SK-N-SH treated with all-trans-retinoic acid at 6 μM for 48 hours (cell line): Measurements from ENCODE around the gene KIRREL3.
A peak's percentile ranks its signal among the peaks of the same experiment; 100 is the strongest.

ENCODE experiments used
- ATAC-seq: fragments of 200-7000 bp; cut with Tn5 transposase; 3 replicates; pipeline ENCODE4 v1.9.1; 2020; ENCODE audit warnings: mild to moderate bottlenecking, moderate library complexity
- ARNTL ChIP-seq: fragments of 450-650 bp; formaldehyde crosslinking; IDR thresholded peaks from 2 replicates; pipeline ENCODE4 v1.5.0; 2020; ENCODE audit warnings: low read depth, mild to moderate bottlenecking, moderate library complexity, borderline replicate concordance
- CSDC2 ChIP-seq: fragments of 250-450 bp; sonication (Bioruptor Pico); IDR thresholded peaks from 2 replicates; pipeline ENCODE4 v1.5.0; 2020; ENCODE audit warnings: mild to moderate bottlenecking, moderate library complexity
- GLIS3 ChIP-seq: fragments of 250-450 bp; sonication (Bioruptor Pico); IDR thresholded peaks from 2 replicates; pipeline ENCODE4 v1.5.0; 2020; ENCODE audit warnings: mild to moderate bottlenecking, moderate library complexity
- ISL1 ChIP-seq: fragments of 250-450 bp; sonication (Bioruptor Pico); IDR thresholded peaks from 2 replicates; pipeline ENCODE4 v2.1.2; 2022; ENCODE audit warnings: mild to moderate bottlenecking, moderate library complexity
- OSR1 ChIP-seq: fragments of 250-450 bp; sonication (Bioruptor Pico); IDR thresholded peaks from 2 replicates; pipeline ENCODE4 v1.8.0; 2022; ENCODE audit warnings: moderate library complexity, mild to moderate bottlenecking, inconsistent platforms
- PPARA ChIP-seq: fragments of 250-450 bp; sonication (Bioruptor Pico); IDR thresholded peaks from 2 replicates; pipeline ENCODE4 v1.5.0; 2020; ENCODE audit warnings: mild to moderate bottlenecking, borderline replicate concordance
- RARB ChIP-seq: fragments of 250-450 bp; sonication (Bioruptor Pico); IDR thresholded peaks from 2 replicates; pipeline ENCODE4 v1.8.0; 2021; ENCODE audit warnings: mild to moderate bottlenecking, moderate library complexity
- SNAI2 ChIP-seq: fragments of 250-450 bp; sonication (Bioruptor Pico); IDR thresholded peaks from 2 replicates; pipeline ENCODE4 v1.5.0; 2020; ENCODE audit warnings: mild to moderate bottlenecking, moderate library complexity
- TCF4 ChIP-seq: fragments of 250-450 bp; sonication (Bioruptor Pico); IDR thresholded peaks from 2 replicates; pipeline ENCODE4 v1.8.0; 2021; ENCODE audit warnings: mild to moderate bottlenecking, moderate library complexity, borderline replicate concordance
- ZC3H10 ChIP-seq: fragments of 250-450 bp; sonication (Bioruptor Pico); IDR thresholded peaks from 2 replicates; pipeline ENCODE4 v1.5.1; 2021; ENCODE audit warnings: mild to moderate bottlenecking, moderate library complexity
- ZFP3 ChIP-seq: fragments of 250-450 bp; sonication (Bioruptor Pico); IDR thresholded peaks from 2 replicates; pipeline ENCODE4 v1.5.0; 2020; ENCODE audit warnings: mild to moderate bottlenecking, moderate library complexity
- ZFP30 ChIP-seq: fragments of 450-650 bp; formaldehyde crosslinking; IDR thresholded peaks from 2 replicates; pipeline ENCODE4 v1.5.0; 2022; ENCODE audit warnings: mild to moderate bottlenecking, moderate library complexity
- ZNF565 ChIP-seq: fragments of 450-650 bp; formaldehyde crosslinking; conservative IDR thresholded peaks from 2 replicates; pipeline ENCODE4 v1.5.0; 2020; ENCODE audit warnings: low read depth, mild to moderate bottlenecking, moderate library complexity
- ZNF70 ChIP-seq: fragments of 450-650 bp; formaldehyde crosslinking; IDR thresholded peaks from 2 replicates; pipeline ENCODE4 v1.5.0; 2020; ENCODE audit warnings: mild to moderate bottlenecking, moderate library complexity
- ZNF8 ChIP-seq: fragments of 450-650 bp; formaldehyde crosslinking; IDR thresholded peaks from 2 replicates; pipeline ENCODE4 v1.5.0; 2020; ENCODE audit warnings: mild to moderate bottlenecking, moderate library complexity
- TF ChIP-seq, protein P1 (sequence below): fragments of 250-450 bp; sonication (Bioruptor Pico); IDR thresholded peaks from 2 replicates; pipeline ENCODE4 v1.5.0; 2020; ENCODE audit warnings: mild to moderate bottlenecking, moderate library complexity
- TF ChIP-seq, protein P2 (sequence below): fragments of 250-450 bp; sonication (Bioruptor Pico); IDR thresholded peaks from 2 replicates; pipeline ENCODE4 v1.8.0; 2020; ENCODE audit warnings: mild to moderate bottlenecking, moderate library complexity, borderline replicate concordance
- TF ChIP-seq, protein P3 (sequence below): fragments of 250-450 bp; sonication (Bioruptor Pico); IDR thresholded peaks from 2 replicates; pipeline ENCODE4 v1.5.1; 2020; ENCODE audit warnings: low read depth, mild to moderate bottlenecking, moderate library complexity
- TF ChIP-seq, protein P4 (sequence below): fragments of 250-450 bp; sonication (Bioruptor Pico); IDR thresholded peaks from 2 replicates; pipeline ENCODE4 v1.5.1; 2021; ENCODE audit warnings: mild to moderate bottlenecking, moderate library complexity
- TF ChIP-seq, protein P5 (sequence below): fragments of 250-450 bp; sonication (Bioruptor Pico); IDR thresholded peaks from 2 replicates; pipeline ENCODE4 v1.8.0; 2021; ENCODE audit warnings: low read depth, mild to moderate bottlenecking, moderate library complexity, borderline replicate concordance

The KIRREL3 gene

DNA sequence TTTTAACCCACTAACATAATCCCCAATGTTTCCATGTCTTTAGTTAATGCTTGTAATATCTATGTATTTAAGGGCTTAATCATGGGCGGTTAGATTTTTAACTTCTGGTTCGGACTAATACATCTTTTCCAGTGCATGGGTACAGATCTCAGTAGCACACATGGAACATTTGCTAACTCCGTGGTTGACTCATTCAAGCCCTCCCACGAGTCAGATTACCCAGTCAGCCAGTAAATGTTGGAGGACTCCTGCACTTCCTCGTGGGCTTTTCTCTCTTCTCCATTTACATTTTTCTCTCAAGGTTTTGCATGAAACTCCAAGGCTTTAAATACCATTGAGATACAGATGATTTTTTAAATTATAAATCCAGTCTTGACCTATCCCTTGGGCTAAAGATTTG, 331.2 kb downstream of the KIRREL3 start:
- peak; percentile 35; the same call in 1 of the 3 replicates for ATAC-seq
- TF ChIP-seq ZFP3 (CRISPR knock-in tag) (no peak), ZFP30 (no peak), ISL1 (CRISPR knock-in tag) (no peak), ZC3H10 (CRISPR knock-in tag) (no peak)
- TF ChIP-seq, protein P1, sequence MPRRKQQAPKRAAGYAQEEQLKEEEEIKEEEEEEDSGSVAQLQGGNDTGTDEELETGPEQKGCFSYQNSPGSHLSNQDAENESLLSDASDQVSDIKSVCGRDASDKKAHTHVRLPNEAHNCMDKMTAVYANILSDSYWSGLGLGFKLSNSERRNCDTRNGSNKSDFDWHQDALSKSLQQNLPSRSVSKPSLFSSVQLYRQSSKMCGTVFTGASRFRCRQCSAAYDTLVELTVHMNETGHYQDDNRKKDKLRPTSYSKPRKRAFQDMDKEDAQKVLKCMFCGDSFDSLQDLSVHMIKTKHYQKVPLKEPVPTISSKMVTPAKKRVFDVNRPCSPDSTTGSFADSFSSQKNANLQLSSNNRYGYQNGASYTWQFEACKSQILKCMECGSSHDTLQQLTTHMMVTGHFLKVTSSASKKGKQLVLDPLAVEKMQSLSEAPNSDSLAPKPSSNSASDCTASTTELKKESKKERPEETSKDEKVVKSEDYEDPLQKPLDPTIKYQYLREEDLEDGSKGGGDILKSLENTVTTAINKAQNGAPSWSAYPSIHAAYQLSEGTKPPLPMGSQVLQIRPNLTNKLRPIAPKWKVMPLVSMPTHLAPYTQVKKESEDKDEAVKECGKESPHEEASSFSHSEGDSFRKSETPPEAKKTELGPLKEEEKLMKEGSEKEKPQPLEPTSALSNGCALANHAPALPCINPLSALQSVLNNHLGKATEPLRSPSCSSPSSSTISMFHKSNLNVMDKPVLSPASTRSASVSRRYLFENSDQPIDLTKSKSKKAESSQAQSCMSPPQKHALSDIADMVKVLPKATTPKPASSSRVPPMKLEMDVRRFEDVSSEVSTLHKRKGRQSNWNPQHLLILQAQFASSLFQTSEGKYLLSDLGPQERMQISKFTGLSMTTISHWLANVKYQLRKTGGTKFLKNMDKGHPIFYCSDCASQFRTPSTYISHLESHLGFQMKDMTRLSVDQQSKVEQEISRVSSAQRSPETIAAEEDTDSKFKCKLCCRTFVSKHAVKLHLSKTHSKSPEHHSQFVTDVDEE = no peak

DNA sequence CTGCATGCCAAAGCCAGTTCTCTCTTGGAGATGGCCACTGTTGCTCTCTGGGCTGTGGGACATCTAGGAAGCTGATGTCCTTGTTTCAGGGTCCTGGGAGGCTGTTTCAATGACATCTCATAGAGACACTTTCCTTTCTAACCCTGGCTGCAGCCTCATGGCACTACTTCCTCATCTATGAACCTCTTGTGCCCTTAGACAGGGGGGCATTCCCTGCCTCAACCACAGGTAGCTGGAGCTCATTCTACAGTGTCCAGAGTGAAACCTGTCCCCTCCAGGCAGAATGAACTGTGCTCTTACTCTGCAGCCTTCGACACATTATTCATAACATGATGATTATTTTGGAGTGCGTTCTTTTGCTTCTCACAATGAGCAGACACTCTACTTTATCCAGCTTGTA, 335.9 kb downstream of the KIRREL3 start:
- ATAC-seq = no peak

More for the DNA sequence above, 335.9 kb downstream of the KIRREL3 start:
- TF ChIP-seq, protein P1 = no peak
- TF ChIP-seq ZNF565 (CRISPR knock-in tag) = no peak
- TF ChIP-seq, protein P2, sequence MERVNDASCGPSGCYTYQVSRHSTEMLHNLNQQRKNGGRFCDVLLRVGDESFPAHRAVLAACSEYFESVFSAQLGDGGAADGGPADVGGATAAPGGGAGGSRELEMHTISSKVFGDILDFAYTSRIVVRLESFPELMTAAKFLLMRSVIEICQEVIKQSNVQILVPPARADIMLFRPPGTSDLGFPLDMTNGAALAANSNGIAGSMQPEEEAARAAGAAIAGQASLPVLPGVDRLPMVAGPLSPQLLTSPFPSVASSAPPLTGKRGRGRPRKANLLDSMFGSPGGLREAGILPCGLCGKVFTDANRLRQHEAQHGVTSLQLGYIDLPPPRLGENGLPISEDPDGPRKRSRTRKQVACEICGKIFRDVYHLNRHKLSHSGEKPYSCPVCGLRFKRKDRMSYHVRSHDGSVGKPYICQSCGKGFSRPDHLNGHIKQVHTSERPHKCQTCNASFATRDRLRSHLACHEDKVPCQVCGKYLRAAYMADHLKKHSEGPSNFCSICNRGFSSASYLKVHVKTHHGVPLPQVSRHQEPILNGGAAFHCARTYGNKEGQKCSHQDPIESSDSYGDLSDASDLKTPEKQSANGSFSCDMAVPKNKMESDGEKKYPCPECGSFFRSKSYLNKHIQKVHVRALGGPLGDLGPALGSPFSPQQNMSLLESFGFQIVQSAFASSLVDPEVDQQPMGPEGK = no peak
- TF ChIP-seq ZNF70 (CRISPR knock-in tag) = no peak
- TF ChIP-seq ZFP30 = no peak
- TF ChIP-seq TCF4 (CRISPR knock-in tag) = no peak
- TF ChIP-seq, protein P3, sequence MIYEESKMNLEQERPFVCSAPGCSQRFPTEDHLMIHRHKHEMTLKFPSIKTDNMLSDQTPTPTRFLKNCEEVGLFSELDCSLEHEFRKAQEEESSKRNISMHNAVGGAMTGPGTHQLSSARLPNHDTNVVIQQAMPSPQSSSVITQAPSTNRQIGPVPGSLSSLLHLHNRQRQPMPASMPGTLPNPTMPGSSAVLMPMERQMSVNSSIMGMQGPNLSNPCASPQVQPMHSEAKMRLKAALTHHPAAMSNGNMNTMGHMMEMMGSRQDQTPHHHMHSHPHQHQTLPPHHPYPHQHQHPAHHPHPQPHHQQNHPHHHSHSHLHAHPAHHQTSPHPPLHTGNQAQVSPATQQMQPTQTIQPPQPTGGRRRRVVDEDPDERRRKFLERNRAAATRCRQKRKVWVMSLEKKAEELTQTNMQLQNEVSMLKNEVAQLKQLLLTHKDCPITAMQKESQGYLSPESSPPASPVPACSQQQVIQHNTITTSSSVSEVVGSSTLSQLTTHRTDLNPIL (CRISPR knock-in tag) = no peak
- no peak for TF ChIP-seq GLIS3 (CRISPR knock-in tag)
- TF ChIP-seq ZFP3 (CRISPR knock-in tag) = no peak
- no peak for TF ChIP-seq OSR1 (CRISPR knock-in tag)
- TF ChIP-seq, protein P4, sequence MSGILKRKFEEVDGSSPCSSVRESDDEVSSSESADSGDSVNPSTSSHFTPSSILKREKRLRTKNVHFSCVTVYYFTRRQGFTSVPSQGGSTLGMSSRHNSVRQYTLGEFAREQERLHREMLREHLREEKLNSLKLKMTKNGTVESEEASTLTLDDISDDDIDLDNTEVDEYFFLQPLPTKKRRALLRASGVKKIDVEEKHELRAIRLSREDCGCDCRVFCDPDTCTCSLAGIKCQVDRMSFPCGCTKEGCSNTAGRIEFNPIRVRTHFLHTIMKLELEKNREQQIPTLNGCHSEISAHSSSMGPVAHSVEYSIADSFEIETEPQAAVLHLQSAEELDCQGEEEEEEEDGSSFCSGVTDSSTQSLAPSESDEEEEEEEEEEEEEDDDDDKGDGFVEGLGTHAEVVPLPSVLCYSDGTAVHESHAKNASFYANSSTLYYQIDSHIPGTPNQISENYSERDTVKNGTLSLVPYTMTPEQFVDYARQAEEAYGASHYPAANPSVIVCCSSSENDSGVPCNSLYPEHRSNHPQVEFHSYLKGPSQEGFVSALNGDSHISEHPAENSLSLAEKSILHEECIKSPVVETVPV (CRISPR knock-in tag) = no peak
- TF ChIP-seq RARB (CRISPR knock-in tag) = no peak
- TF ChIP-seq PPARA (CRISPR knock-in tag) = no peak
- no peak for TF ChIP-seq SNAI2 (CRISPR knock-in tag)
- no peak for TF ChIP-seq ZNF8 (CRISPR knock-in tag)
- TF ChIP-seq, protein P5, sequence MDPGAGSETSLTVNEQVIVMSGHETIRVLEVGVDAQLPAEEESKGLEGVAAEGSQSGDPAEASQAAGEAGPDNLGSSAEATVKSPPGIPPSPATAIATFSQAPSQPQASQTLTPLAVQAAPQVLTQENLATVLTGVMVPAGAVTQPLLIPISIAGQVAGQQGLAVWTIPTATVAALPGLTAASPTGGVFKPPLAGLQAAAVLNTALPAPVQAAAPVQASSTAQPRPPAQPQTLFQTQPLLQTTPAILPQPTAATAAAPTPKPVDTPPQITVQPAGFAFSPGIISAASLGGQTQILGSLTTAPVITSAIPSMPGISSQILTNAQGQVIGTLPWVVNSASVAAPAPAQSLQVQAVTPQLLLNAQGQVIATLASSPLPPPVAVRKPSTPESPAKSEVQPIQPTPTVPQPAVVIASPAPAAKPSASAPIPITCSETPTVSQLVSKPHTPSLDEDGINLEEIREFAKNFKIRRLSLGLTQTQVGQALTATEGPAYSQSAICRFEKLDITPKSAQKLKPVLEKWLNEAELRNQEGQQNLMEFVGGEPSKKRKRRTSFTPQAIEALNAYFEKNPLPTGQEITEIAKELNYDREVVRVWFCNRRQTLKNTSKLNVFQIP (CRISPR knock-in tag) = no peak
- no peak for TF ChIP-seq ZC3H10 (CRISPR knock-in tag)
- TF ChIP-seq CSDC2 = no peak
- no peak for TF ChIP-seq ARNTL
- TF ChIP-seq, all 23 proteins: peak for 0
